Measurements from ENCODE around the gene ACBD6.

The ACBD6 gene

DNA sequence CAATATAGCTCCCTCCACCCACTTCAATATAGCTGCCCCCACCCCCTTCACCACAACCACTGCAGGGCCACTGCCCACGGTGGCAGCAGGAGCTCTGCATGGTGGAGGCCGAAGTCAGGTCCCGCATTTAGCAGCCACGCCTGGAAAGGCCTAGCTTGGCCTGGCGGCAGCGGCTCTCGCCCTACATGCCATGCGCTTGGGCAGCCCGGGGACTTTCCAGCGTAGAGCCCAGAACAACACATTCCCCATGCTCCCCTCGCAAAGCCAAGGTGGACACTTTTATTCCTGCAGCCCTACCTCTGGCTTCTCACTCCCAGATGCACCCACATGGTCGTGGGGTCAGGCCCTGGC, 235.2 kb downstream of the ACBD6 start:
- no peak for DNase-seq

DNA sequence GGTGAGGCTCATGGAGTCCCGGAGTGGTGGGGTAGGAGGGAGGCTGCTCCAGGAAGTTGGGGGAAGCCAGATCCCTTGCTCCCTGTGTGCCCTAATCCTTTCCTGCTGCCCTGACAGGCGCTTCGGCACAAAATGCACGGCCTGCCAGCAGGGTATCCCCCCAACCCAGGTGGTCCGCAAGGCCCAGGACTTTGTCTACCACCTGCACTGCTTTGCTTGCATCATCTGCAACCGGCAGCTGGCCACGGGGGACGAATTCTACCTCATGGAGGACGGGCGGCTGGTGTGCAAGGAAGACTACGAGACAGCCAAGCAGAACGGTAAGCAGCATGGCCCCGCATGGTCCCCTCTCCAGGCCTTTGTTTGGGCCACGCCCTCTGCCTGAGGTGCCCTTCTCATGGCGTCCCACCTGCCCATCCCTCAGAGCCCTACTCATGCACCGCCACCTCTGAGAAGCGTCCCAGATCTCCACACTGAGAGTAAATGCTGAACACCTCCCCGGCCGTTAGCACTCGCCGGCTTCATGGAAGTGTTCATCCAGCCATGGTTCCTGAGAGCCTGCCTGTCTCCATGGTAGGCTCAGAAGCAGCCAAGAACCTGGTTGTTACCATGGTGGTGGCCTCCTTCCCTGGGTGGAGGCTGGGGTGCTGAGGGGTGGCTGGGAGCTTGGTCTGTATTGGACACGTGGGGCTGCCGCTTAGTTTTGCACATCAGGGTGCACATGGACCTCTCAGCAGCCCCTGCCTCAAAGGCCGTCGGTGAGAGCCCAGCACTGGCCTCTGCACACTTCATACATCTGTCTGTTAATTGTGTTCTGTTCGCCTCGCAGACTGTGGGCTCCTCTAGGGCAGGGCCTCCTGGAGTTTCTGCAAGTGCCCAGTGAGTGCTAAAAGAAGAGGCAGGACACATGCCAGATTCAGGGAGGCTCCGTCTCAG, 235.8 kb downstream of the ACBD6 start:
- no peak for DNase-seq

DNA sequence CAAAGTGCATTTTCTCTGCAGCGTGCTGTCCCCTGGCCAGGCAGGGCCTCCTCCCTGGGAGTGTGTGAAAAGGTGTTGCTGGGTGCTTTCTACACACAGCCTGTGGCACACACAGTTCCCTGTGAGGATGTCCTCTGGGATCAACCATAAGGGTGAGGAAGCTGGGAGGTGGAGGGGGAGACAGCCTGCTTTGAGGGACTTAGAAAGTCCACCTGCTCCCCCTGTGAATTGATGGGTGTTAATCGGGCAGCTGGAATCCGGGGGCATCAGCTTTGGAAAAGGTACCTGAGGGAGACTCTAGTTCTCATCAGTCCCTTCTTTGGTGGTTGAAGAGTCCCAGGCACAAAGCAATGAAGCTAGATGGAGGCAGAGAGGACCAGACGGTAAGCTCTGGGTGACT, 236.5 kb downstream of the ACBD6 start:
- DNase-seq: no peak

- no peak for DNase-seq
Measured at GRCh38 chr1:180265201-180265600, 237.2 kb downstream of the ACBD6 start.

- DNase-seq: no peak
Measured at GRCh38 chr1:180264595-180264994, 237.8 kb downstream of the ACBD6 start.

GRCh38 chr1:180262628-180263488, 239.5 kb downstream of the ACBD6 start:
- DNase-seq: no peak

- no peak for DNase-seq
Measured at GRCh38 chr1:180261524-180262155, 240.7 kb downstream of the ACBD6 start.

GRCh38 chr1:180261030-180261429, 241.3 kb downstream of the ACBD6 start:
- DNase-seq: no peak

GRCh38 chr1:180260541-180260940, 241.8 kb downstream of the ACBD6 start:
- DNase-seq: no peak

DNA sequence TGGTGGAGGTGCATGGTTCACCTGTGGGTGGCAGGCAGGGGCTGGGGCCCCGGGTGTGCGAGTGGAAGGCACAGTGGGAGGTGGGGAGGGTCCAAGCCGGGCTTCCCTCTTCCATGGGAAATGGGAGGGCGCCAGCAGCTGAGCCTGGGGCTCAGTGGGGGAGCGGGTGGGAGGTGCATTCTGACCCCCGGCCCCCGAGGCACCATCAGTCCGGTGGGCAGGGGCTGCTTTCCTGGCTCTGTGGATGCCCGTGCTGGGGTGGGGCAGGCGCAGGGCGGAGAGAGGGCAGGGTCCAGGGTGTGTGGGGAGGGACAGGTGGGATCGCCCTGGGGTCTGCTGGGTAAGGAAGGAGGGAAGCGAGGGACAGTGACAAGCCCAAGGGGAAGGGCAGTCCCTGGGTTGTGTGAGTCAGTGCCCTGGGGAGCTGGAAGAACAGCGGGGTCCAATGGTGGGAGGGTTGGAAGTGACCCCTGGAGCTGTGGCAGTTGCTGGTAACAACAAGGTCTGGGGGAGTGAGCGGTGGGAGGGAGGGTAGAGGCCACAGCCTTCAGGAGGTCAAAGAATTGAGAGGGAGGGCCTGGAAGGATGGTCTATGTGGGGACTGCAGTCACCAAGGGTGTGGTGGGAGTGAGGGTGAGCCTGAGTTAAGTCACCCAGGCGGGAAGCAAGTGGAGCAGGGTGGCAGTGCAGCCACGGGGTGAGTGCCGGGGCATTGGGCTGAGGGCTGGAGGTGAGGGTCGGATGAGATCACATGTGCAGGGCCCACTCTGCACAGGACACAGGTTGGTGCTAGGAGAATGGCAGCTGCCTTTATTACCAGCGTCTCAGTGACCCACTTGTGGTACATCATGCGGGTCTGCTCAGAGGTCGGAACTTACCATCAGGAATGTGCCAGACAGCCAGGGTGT, 242.7 kb downstream of the ACBD6 start:
- no peak for DNase-seq

DNA sequence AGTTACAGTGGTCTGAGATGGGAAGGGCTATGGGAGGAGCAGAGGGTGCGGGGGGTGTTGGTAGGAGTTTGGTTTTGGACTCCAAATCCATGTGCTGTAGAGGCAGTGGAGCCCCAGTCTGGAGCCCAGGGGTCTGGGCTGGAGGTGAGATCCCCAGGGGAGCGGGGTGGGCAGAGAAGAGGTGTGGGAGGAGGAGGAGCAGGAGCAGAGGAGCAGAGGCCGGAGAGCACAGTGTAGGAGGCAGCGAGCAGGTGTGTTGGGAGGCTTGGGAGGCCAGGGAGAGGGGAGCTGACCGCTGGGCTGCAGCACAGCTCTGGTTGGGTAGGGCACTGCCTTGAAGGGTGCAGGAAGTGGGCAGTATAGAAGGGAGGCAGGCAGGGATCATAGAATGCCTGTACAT, 243.4 kb downstream of the ACBD6 start:
- DNase-seq: no peak

DNA sequence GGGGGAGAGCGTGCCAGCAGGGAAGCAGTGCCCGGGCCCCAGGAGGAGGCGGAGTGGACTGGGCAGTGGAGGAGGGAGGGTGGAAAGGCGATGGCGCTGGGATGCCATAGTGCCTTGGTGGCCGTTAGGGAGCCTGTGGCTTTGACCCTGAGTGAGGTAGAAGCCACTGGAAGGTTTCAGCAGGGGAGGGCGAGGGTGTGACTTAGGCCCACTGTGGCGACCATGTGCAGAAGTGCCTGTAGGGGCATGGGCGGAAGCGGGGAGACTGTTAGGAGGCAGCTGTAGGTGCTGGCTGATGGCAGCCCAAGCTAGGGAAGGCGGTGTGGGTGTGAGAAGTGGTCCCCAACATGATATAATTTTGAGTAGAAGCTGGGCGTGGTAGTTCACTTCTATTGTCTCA, 244.1 kb downstream of the ACBD6 start:
- DNase-seq: no peak

DNA sequence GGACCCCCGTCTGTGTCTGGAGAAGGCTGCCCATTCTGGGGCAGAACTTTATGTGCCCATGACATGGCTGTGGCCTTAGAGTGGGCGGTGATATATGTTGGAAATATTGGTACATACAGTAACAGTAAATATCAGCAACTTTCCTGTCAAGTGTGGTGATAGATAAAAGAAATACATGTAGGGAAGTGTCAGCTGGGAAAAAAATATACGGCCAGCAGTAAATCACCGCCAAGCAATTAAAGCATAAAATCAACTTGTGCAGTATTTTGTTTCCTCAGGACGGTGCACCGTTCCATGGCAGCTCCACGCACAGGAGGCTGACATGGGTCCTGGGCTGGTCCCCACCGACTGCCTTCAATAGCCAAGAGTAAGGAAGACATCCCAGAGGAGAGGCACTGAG, 244.9 kb downstream of the ACBD6 start:
- DNase-seq: no peak

DNA sequence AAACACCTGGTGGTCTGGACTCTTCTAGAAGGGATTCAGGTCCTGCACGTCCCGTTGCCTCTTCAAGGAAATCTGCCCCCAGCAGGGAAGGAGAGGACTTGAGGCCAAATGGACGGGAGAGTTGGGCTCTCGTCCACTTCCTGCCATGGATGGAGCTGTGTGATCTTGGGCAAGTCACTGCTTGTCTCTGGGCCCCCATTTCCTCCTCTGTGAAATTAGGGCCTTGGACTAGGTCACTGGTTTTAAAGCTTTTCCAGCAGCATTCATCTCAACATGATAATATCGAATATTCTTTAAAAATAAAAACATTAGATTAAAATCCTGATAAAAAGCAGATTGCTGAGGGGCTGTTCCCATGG, 245.4 kb downstream of the ACBD6 start:
- no peak for DNase-seq

DNA sequence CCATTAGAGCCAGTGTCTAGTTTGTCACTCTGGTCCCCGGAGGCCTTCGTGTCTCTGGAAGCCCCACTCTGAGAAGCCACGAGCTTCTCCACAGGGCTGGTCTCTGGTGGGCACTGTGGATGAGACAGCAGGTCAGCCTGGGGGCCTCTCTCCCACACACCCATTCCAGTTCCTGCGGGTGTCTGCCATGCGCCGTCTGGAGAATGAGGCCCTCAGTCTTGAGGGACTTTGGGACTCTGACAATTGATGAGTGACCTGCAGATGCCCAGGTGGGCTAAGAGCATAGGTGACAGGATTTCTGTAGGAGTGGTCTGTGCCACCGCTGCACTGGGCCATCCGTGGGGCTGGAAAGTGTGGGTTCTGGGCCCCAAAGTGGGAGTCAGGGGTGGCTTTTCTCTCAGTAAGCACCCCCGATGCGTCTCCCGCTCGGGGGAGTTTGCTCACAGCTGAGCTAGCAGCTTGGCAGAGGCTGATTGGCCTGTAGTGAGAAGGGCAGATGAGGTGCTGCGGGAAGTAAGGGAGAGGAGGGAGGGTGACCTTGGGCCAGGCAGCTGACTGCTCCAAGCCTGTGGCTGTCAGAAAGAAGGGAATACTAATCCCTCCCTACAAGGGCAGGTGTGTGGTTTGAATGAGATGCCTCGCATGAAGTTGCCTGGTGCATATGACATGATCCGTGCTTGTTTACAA, 245.9 kb downstream of the ACBD6 start:
- no peak for DNase-seq

DNA sequence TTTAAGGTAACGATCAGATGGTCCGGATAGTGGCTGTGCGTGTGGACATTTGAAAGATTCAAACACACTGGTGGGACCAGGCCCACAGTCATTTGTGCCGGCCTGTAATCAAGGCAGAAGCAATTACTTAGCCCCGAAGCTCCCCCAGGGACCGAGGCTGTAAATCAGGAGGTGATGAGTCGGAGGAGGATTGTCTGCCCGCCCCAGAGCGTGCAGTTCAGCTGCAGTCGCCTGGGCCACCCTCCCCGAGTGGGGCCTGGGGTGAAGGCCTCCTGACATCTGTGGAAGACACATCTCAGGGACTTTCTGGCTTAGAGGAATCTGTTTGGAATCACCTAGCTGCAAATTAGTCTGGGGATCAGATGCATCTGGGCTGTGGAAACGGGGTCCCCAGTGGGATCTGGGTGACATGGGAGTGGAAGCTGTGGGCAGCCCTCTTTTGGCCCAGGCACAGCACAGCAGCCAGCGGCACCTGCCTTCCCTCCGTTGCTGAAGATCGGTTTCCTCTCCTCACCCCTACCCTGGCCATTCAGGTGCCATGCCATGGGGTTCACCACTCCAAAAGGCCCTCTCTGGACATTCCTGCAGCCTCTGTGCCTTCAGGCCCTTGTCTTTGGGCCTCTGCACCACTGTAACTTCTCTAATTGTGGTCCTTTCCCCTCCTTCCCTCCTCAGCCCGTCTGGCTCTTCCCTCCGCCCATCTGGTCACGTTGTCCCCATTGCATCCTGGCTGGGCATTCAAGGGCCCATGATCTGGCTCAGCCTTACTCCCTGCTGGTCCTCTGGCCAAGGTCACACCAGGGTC, 246.6 kb downstream of the ACBD6 start:
- DNase-seq: no peak

- DNase-seq: no peak
Measured at GRCh38 chr1:180254854-180255253, 247.5 kb downstream of the ACBD6 start.

DNA sequence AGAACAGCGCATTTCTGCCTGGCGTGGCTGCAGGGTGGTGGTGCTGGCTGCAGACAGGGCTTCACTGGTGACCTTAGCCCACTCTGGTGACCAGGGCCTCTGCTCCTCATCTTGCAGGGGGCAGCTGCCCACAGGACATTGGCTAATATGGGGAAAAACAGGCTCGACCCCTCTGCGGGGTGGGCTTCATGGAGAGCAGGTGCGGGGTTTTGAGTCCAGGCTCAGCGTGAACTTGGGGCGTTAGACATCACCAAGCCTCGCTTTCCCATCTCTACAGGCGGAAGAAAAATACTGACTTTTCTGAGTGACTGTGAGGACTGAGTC, 247.9 kb downstream of the ACBD6 start:
- no peak for DNase-seq

GRCh38 chr1:180253585-180254495, 248.5 kb downstream of the ACBD6 start:
- no peak for DNase-seq
